HEK293 (cell line): ENCODE measurements around the gene PRAF2.

ENCODE experiments used
- AEBP2 ChIP-seq: fragments of 450-650 bp; formaldehyde crosslinking; IDR thresholded peaks from 2 replicates; pipeline ENCODE4 v1.5.1; 2016; ENCODE audit warnings: missing biosample characterization, missing genetic modification characterization, borderline replicate concordance
- KLF10 ChIP-seq: fragments of 450-650 bp; IDR thresholded peaks from 2 replicates; pipeline ENCODE4 v1.5.1; 2018; ENCODE audit warnings: missing biosample characterization, mild to moderate bottlenecking, missing genetic modification characterization
- KLF8 ChIP-seq: fragments of 450-650 bp; formaldehyde crosslinking; IDR thresholded peaks from 2 replicates; pipeline ENCODE4 v1.5.1; 2016; ENCODE audit warnings: missing biosample characterization, missing genetic modification characterization
- PATZ1 ChIP-seq: fragments of 450-650 bp; formaldehyde crosslinking; IDR thresholded peaks from 2 replicates; pipeline ENCODE4 v1.5.1; 2016; ENCODE audit warnings: missing biosample characterization, missing genetic modification characterization
- SP7 ChIP-seq: fragments of 450-650 bp; formaldehyde crosslinking; IDR thresholded peaks from 2 replicates; pipeline ENCODE4 v1.5.1; 2016; ENCODE audit warnings: missing biosample characterization, missing genetic modification characterization
- ZBTB11 ChIP-seq: fragments of 450-650 bp; formaldehyde crosslinking; conservative IDR thresholded peaks from 2 replicates; pipeline ENCODE4 v1.5.1; 2016; ENCODE audit warnings: low read depth, missing biosample characterization, missing genetic modification characterization
- ZBTB48 ChIP-seq: fragments of 450-650 bp; formaldehyde crosslinking; IDR thresholded peaks from 2 replicates; pipeline ENCODE4 v1.5.1; 2016; ENCODE audit warnings: missing biosample characterization, missing genetic modification characterization
- ZEB2 ChIP-seq: fragments of 450-650 bp; formaldehyde crosslinking; IDR thresholded peaks from 2 replicates; pipeline ENCODE4 v1.5.1; 2016; ENCODE audit warnings: missing biosample characterization, missing genetic modification characterization
- ZFHX2 ChIP-seq: fragments of 450-650 bp; formaldehyde crosslinking; conservative IDR thresholded peaks from 2 replicates; pipeline ENCODE4 v1.5.1; 2016; ENCODE audit warnings: missing biosample characterization, missing genetic modification characterization
- ZNF184 ChIP-seq: fragments of 450-650 bp; IDR thresholded peaks from 2 replicates; pipeline ENCODE4 v1.5.1; 2018; ENCODE audit warnings: missing biosample characterization, mild to moderate bottlenecking, missing genetic modification characterization
- ZNF19 ChIP-seq: fragments of 450-650 bp; formaldehyde crosslinking; IDR thresholded peaks from 2 replicates; pipeline ENCODE4; 2016; ENCODE audit warnings: missing biosample characterization, missing genetic modification characterization, low read depth
- ZNF202 ChIP-seq: fragments of 450-650 bp; formaldehyde crosslinking; IDR thresholded peaks from 2 replicates; pipeline ENCODE4 v1.5.1; 2016; ENCODE audit warnings: missing biosample characterization, missing genetic modification characterization, borderline replicate concordance
- ZNF398 ChIP-seq: fragments of 450-650 bp; formaldehyde crosslinking; IDR thresholded peaks from 2 replicates; pipeline ENCODE4 v1.5.1; 2017; ENCODE audit warnings: missing biosample characterization, missing genetic modification characterization
- ZNF549 ChIP-seq: fragments of 450-650 bp; IDR thresholded peaks from 2 replicates; pipeline ENCODE4 v1.5.1; 2018; ENCODE audit warnings: missing biosample characterization, missing genetic modification characterization, mild to moderate bottlenecking, inconsistent platforms, moderate library complexity
- ZNF580 ChIP-seq: fragments of 450-650 bp; formaldehyde crosslinking; IDR thresholded peaks from 2 replicates; pipeline ENCODE4 v1.5.1; 2016; ENCODE audit warnings: missing biosample characterization, missing genetic modification characterization
- ZNF624 ChIP-seq: fragments of 450-650 bp; formaldehyde crosslinking; IDR thresholded peaks from 2 replicates; pipeline ENCODE4 v1.5.1; 2017; ENCODE audit warnings: missing biosample characterization, missing genetic modification characterization
- ZSCAN23 ChIP-seq: fragments of 450-650 bp; formaldehyde crosslinking; IDR thresholded peaks from 2 replicates; pipeline ENCODE4 v1.5.1; 2016; ENCODE audit warnings: missing biosample characterization, missing genetic modification characterization
- ZSCAN5A ChIP-seq: fragments of 450-650 bp; formaldehyde crosslinking; IDR thresholded peaks from 2 replicates; pipeline ENCODE4 v1.5.1; 2016; ENCODE audit warnings: missing biosample characterization, missing genetic modification characterization
- TF ChIP-seq, protein P1 (sequence below): fragments of 450-650 bp; formaldehyde crosslinking; IDR thresholded peaks from 2 replicates; pipeline ENCODE4 v1.5.1; 2016; ENCODE audit warnings: missing biosample characterization, missing genetic modification characterization
- TF ChIP-seq, protein P2 (sequence below): fragments of 450-650 bp; formaldehyde crosslinking; optimal IDR thresholded peaks from 2 replicates; pipeline ENCODE3; 2016; ENCODE audit warnings: missing biosample characterization, mild to moderate bottlenecking, missing genetic modification characterization

The PRAF2 gene

DNA sequence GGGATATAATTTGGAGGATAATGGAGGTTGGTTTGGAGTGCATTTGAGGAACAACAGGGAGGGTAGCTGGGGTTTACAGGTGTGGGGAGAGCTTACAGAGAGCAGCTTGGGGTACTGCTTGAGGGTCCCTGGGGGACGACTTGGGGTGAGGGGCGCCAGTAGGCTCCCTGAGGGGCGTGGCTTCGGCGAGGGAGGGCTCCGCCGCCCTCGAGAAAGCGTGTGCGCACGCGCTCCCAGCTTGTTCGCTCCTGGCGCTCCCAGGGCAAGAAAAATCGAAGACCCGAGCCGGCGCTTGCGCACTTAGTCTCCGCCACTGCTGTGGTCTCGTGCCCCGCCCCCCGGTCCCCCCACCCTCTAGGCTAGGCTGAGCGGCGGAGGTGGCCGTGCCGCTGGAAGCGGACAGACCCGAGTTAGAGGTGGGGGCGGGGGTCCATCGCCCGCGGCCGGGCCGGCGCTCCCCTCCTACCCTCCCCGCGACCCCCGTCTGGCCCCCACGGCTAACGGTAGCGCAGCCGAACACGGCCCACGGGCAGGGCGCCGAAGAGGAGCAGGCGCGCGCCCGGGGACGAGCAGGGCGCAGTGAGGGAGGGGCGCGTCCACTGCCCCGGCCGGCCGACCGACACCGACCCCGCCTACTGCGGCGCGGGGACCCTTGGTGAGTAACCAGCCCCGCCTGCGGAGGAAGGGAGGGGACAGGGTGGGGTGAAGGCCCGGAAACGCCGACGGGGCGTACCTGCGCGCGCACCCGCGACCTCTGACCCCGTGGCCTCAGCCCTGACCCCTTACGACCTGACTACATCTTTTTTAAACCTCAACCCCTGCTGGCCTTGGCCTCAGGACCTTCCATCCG lies 20.4 kb downstream of the PRAF2 start (continued):
- TF ChIP-seq ZBTB11 (tag by site-specific recombination): peak; percentile 22; the same call in 1 of the 2 replicates
- no peak for TF ChIP-seq ZNF19 (tag by site-specific recombination)
- TF ChIP-seq, protein P1, sequence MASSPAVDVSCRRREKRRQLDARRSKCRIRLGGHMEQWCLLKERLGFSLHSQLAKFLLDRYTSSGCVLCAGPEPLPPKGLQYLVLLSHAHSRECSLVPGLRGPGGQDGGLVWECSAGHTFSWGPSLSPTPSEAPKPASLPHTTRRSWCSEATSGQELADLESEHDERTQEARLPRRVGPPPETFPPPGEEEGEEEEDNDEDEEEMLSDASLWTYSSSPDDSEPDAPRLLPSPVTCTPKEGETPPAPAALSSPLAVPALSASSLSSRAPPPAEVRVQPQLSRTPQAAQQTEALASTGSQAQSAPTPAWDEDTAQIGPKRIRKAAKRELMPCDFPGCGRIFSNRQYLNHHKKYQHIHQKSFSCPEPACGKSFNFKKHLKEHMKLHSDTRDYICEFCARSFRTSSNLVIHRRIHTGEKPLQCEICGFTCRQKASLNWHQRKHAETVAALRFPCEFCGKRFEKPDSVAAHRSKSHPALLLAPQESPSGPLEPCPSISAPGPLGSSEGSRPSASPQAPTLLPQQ (tag by site-specific recombination): peak; percentile 22; the same call in 1 of the 2 replicates
- no peak for TF ChIP-seq ZNF580 (tag by site-specific recombination)
- no peak for TF ChIP-seq KLF10 (tag by site-specific recombination)
- no peak for TF ChIP-seq ZEB2 (tag by site-specific recombination)
- no peak for TF ChIP-seq AEBP2 (tag by site-specific recombination)
- TF ChIP-seq PATZ1 (tag by site-specific recombination): peak; percentile 75
- no peak for TF ChIP-seq ZSCAN23 (tag by site-specific recombination)
- TF ChIP-seq SP7 (tag by site-specific recombination): no peak
- no peak for TF ChIP-seq ZNF202
- TF ChIP-seq KLF8: 0 out of 2 replicates have a peak, but pooled peaks have one; percentile 27
- TF ChIP-seq ZNF624 (tag by site-specific recombination): no peak
- no peak for TF ChIP-seq ZSCAN5A (tag by site-specific recombination)
- peak; percentile 46; the same call in 1 of the 2 replicates for TF ChIP-seq ZFHX2 (tag by site-specific recombination)
- TF ChIP-seq ZBTB48: peak; percentile 19; the same call in 1 of the 2 replicates
- peak; percentile 70 for TF ChIP-seq ZNF398
- TF ChIP-seq ZNF549 (tag by site-specific recombination): no peak
- TF ChIP-seq, protein P2, sequence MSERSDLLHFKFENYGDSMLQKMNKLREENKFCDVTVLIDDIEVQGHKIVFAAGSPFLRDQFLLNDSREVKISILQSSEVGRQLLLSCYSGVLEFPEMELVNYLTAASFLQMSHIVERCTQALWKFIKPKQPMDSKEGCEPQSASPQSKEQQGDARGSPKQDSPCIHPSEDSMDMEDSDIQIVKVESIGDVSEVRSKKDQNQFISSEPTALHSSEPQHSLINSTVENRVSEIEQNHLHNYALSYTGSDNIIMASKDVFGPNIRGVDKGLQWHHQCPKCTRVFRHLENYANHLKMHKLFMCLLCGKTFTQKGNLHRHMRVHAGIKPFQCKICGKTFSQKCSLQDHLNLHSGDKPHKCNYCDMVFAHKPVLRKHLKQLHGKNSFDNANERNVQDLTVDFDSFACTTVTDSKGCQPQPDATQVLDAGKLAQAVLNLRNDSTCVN (tag by site-specific recombination): peak; percentile 86
- TF ChIP-seq ZNF184 (tag by site-specific recombination): no peak
